GM21515 (cell line): Measurements from ENCODE around the gene NEDD9.

Source experiments
- ATAC-seq: cut with Tn5 transposase; IDR thresholded peaks from one replicate; pipeline ENCODE4 v1.9.1; 2021; ENCODE audit not compliant: unreplicated experiment

NEDD9 gene

DNA sequence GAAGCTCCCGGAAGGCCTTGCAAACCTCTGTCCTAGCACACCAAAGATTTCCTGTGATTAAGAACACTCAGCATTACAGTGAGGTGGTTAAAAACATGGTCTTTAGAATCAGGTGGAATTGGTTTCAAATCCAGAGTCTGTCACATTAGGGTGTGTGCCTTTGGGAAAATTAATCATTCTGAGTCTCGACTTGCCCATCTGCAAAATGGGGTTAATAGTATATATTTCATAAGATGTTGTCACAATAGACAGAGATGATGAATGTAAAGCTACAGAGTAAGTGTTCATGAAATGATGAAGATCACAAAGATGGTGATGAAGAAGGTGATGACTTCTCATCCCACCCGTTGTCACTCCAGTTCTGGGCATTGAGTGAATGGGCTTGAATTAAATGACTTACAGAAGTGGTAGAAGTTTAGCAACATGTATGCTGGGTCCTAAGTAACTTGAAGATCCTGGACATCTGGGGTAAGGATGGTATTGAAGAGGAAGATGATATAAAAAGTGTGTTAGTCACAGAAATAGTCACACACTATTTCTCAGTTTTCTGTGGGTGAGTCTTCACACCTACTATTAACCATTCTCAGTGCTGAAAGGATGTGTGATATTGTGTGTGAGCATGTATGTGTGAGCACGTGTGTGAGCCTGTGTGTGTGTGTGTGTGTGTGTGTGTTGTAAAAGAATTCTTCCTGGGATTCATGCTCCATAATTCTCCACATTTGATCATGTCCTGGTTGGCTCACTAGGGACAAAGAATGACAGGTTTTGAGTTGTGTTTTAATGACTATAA is 28.0 kb upstream of the NEDD9 start:
- ATAC-seq: no peak

GRCh38 chr6:11258260-11259237 is 26.1 kb upstream of the NEDD9 start:
- ATAC-seq: peak; percentile 62

DNA sequence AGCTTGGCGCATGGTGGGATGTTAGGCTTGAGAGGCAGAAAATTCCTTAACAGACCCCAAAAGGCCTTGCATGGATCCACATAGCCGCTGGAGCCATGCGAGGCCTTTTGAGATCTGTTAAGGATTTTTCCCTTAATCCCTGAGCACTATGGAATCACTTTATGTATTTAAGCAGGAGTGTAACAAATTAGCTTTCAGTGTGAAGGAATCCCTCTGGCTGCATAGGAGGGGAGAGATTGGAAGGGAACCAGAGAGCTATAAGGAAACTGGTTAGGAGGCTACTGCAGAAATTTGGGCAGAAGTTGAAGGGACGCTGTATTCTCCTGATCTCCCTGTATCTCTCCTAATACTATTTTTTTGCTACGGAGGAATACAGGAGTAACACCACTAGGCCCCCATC is 23.1 kb upstream of the NEDD9 start:
- ATAC-seq: no peak

DNA sequence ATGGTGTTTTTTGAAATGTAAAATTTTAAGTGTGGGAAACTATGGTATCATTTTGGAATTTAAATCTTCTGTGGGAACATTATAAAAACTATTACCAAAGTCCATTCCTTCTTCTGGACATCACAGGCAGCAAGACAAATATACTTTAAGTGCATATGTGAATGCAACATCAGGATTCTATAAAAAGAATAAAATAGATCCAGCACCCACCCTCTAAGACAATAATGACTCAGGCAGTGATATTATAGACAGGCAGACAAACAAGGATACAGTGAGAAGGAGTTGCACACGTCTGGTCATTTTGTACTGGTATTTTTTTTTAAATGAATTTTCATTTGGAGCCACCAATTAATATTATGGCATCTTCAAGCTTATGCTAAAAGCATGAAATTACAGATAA is 21.1 kb upstream of the NEDD9 start:
- ATAC-seq: no peak

DNA sequence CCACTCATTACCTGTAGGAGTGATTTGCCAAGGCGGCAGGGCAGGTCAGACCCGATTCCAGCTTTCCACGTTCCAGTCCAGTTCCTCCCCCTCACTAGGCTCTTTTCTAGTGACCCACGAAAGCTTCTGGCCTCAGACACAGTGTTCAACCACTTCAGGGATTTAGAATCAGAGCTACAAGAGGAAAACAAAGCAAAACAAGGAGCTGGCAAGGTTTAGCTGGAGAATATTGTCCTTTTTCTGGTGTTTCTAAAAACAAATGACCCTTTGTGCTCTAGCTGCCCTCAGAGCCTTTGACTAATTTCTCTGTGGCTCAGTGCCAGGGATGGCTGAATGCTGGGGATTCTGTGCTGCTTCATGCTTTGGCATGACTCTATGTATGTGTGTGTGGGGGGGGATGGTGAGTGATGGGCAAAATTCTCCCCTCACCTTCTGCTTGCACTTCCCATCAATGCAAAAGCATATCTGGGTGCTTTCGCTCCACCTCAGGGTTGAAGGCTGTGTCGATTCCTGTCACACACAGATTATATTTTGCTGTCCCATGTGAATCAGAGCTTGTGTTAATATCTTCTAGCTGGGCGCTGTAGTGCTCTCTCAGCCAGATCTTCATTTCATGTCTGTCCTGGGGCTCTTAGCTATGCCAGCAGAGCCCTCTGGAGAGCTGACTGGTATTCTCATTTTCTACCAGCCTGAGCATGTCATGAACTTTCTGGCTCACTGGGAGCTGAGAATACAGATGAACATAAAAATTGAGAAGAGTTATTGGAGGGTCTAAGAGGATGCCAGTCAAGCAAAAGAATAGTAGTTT is 19.3 kb upstream of the NEDD9 start:
- no peak for ATAC-seq

- no peak for ATAC-seq
These were observed 17.6 kb upstream of the NEDD9 start for GRCh38 chr6:11250108-11250507.

GRCh38 chr6:11248974-11249761 is 16.7 kb upstream of the NEDD9 start:
- ATAC-seq: no peak

GRCh38 chr6:11246722-11247121 is 14.3 kb upstream of the NEDD9 start:
- no peak for ATAC-seq

- ATAC-seq: no peak
These were observed 13.2 kb upstream of the NEDD9 start for GRCh38 chr6:11245381-11246256.

DNA sequence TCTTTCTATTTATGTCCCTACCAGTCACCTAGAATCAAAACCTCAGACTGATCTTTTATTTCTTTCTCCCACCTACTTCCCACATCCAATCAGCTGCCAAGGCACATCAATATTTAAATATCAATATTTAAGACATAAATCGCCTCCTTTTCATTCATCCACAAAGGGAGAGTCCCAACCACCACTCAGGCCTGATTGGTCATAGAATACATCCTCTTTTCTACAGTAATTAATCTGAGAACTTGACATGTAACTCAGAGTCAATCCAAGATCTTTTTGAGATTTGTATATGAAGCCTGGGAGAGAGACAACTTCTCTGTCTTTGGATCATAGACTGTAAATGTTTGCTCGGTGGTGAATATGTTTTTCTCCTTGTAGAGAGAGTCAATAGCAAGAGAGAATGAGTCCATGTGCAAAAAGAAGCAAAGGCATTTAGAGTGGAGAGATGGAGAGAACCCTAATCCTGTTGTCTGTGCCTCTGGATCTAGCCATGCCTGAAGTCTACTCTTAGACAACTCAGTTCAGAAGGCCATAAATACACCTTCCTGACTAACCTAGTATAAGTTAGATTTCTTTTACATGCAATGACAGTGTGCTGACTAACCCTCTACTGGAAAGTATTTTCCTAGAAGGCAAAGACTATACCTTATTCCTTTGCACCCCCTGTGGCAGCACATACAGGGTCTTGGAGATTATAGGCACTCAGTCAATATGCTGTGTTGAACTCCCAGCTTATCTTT is 12.1 kb upstream of the NEDD9 start:
- no peak for ATAC-seq

GRCh38 chr6:11243861-11244260 is 11.4 kb upstream of the NEDD9 start:
- ATAC-seq: no peak

GRCh38 chr6:11242711-11243110 is 10.2 kb upstream of the NEDD9 start:
- ATAC-seq: no peak

DNA sequence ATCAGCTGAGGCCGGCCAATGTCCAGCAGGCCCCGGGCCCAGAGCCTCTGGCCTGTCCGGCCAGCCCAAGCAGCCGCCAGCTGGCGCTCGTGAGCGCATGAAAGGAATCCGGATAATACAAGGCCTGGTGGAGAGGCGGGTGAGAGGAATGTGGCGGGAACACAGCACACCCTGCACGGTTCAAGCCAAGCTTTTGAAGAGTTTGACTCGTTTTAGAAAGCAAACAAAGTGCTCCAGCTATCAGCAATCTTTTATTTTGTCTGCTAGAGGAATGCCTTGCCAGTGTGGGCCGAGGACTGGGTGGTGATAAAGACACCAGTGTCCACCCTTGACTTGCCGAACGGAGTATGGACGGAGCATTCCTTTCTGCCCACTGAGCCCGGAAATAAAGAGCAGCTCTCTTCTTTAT is 9.3 kb upstream of the NEDD9 start:
- no peak for ATAC-seq

GRCh38 chr6:11241154-11241792 is 8.8 kb upstream of the NEDD9 start:
- ATAC-seq: no peak

- no peak for ATAC-seq
These were observed 5.5 kb upstream of the NEDD9 start for GRCh38 chr6:11237956-11238355.

GRCh38 chr6:11237428-11237827 is 5.0 kb upstream of the NEDD9 start:
- ATAC-seq: no peak

GRCh38 chr6:11236915-11237314 is 4.4 kb upstream of the NEDD9 start:
- no peak for ATAC-seq

DNA sequence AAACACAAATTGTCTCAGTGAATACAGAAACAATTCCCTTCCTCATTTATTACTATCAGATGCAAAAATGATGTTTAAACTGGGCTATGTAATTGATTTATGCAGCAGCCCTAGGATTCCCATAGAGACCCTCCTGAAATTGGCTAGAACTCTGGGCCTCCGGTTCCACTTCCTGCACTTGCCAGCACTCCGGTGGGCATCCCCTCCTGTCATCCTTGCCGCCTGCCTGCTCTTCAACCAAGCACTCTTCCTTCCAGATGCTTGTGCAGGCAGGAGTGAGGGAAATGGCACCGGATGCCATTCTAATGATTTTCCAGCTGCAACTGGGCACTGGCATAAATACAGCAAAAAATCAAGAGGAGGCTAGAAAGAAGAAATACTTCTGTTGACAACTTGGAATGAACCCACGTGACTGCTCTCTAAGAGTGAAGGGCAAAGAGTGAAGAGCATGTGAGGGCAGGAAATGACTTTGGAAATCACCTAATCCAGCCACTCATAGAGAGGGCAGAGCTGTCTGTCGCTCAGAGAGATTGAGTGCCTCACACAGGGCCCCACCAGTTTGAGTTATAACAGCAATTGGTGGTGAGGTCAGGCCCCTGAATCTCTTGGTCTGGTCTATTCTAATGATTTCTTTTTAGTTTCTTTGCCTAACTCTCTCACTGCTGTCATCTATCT is 3.7 kb upstream of the NEDD9 start:
- ATAC-seq: no peak
